Esophagus squamous epithelium (tissue), 5 donors: ENCODE data around the gene DCLRE1B. TPM values are rescaled to one million over a fixed set of nuclear protein-coding genes. Genes with fewer than 3 reads are reported as not detected.

ENCODE experiments used
- DNase-seq: peaks from one replicate; lab custom pipeline; 2025; lab: John Stamatoyannopoulos, UW
- H3K27ac ChIP-seq, 4 donors: fragments of 200-600 bp; sonication (generic); one replicate each; pipeline ENCODE4 v1.5.1; 2016 to 2019; ENCODE audit warnings: mild to moderate bottlenecking in 1 of 4
- H3K27me3 ChIP-seq, 4 donors: fragments of 200-600 bp; sonication (generic); 1 replicate in 3 of 4; 2 replicates in 1 of 4; pipeline versions ENCODE4 v1.5.1 to v1.6.0; 2017 to 2021; ENCODE audit warnings: antibody characterized with exemption in 1 of 4
- H3K36me3 ChIP-seq, 3 donors: fragments of 200-600 bp; sonication (generic); one replicate each; pipeline ENCODE4 v1.5.1; 2016 to 2019
- H3K4me1 ChIP-seq, 3 donors: fragments of 200-600 bp; sonication (generic); one replicate each; pipeline ENCODE4 v1.5.1; 2017 to 2019
- H3K4me3 ChIP-seq, 4 donors: fragments of 200-600 bp; sonication (generic); 1 replicate in 3 of 4; 2 replicates in 1 of 4; pipeline ENCODE4 v1.5.1; 2016 to 2019; ENCODE audit warnings: mild to moderate bottlenecking in 2 of 4, moderate library complexity in 1 of 4
- H3K9me3 ChIP-seq, 3 donors: fragments of 200-600 bp; sonication (generic); one replicate each; pipeline ENCODE4 v1.5.1; 2016 to 2019
- CTCF ChIP-seq, 6 experiments: fragments of 450-650 bp in 4 of 6; fragments of 200-600 bp in 2 of 6; sonication (generic) in 2 of 6; IDR thresholded peaks; one replicate each; pipeline ENCODE4 v1.5.1; 2016 to 2019; ENCODE audit warnings: antibody characterized with exemption in 6 of 6, mild to moderate bottlenecking in 4 of 6, moderate library complexity in 4 of 6
- POLR2A ChIP-seq, 4 donors: fragments of 450-650 bp; IDR thresholded peaks; one replicate each; pipeline ENCODE4 v1.6.1; 2017; ENCODE audit warnings: antibody characterized with exemption in 4 of 4, mild to moderate bottlenecking in 4 of 4, moderate library complexity in 3 of 4
- WGBS, 2 donors: methylation state at CpG; one replicate each; pipeline ENCODE4 v1.1.5; 2018; 5-methylcytosine and 5-hydroxymethylcytosine counted together
- intact Hi-C: fragments of 100-400 bp; cut with DNase I; formaldehyde crosslinking; loops from one replicate; pipeline ENCODE4 v1.15.0; 2022
- total RNA-seq, 4 donors: library from RNA; depleted of rRNA; stranded (reverse); fragments of >200 nt; gene quantifications; one replicate each; pipeline ENCODE4 v1.1.0, GENCODE V29; 2016
- donor health status: DM: yes; HTN: yes; CAD: no.

Gene DCLRE1B
- total RNA-seq = 1 to 10 TPM; 2.7 to 6.5 (median 4.7) TPM

GRCh38 chr1:113904674-113905434 lies at the start of gene DCLRE1B, which contains the start of gene AP4B1:
Gene DCLRE1B, plus strand, starts transcription at chr1:113905326. Its CDS starts 261 bp downstream, at chr1:113905587.
Gene AP4B1, minus strand, starts transcription at chr1:113904799. Its CDS starts 82 bp downstream, at chr1:113904717.
- Histone ChIP-seq H3K27ac (peak within 1 kb of the TSS; percentile 88 to 98 (median 96)), H3K4me1 (peaks cover 7 to 47% (median 20%) of the 10 kb centered on the region in 3 donors), H3K36me3 (peaks cover 0 to 45% (median 18%) of the 10 kb centered on the region in 3 donors), H3K4me3 (peak within 1 kb of the TSS; percentile 63 to 89 (median 79)), H3K9me3 (no peaks in the 10 kb centered on the region), H3K27me3 (no peaks in the 10 kb centered on the region)
- WGBS, 2 donors = 0 to 1% methylated on average over 20 to 41 of the region's 67 CpGs
- peak; percentile 57 to 95 (median 89) for TF ChIP-seq CTCF (IDR thresholded peaks at IDR 0.05)
- peak in 3 of 4 donors; percentile 55 to 76 (median 74) for TF ChIP-seq POLR2A (IDR thresholded peaks at IDR 0.05)
- intact Hi-C loops = loop anchor here (5.0 kb wide), 1 partner anchor 68 kb away; no protein-coding TSS in a partner anchor
- peak; percentile 95 for DNase-seq

- intact Hi-C loops = no loop called here
- WGBS, 2 donors = 61 to 66% methylated on average over 4 of the region's 4 CpGs
- DNase-seq = no peak
- no peaks in the 10 kb centered on the region for H3K9me3 ChIP-seq
- H3K36me3 ChIP-seq = no peaks in the 10 kb centered on the region
- H3K27me3 ChIP-seq = no peaks in the 10 kb centered on the region
- H3K4me1 ChIP-seq = peaks cover 0 to 34% (median 5%) of the 10 kb centered on the region in 3 donors
- no peak overlapping the region for H3K4me3 ChIP-seq
- TF ChIP-seq CTCF (IDR thresholded peaks at IDR 0.05) (no peak), POLR2A (IDR thresholded peaks at IDR 0.05) (no peak)
- peak overlapping the region in 2 of 4 donors; percentile 44 to 65 for H3K27ac ChIP-seq
Measured at GRCh38 chr1:113855630-113856400, 49.3 kb upstream of the DCLRE1B start.

DNA sequence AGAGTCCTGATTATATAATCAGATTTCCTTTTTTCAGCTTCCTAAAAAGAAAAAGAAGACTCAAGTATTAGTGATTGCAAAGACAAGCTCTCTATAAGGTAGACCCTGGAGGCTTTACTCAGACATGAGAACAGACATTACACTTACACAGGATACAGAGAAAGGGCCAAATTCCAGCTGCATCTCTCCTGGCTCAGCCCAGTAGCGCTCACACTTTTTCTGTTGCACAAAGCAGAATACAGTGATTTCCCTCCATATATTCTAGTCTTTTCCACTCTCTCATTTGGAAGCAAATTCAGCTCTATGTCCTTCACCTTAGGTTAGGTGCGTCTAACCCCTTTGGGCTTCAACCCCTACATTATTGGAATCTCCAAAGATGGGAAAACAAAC lies 48.7 kb upstream of the DCLRE1B start:
- Histone ChIP-seq H3K9me3 (no peaks in the 10 kb centered on the region), H3K27ac (peak overlapping the region in 2 of 4 donors; percentile 44 to 65), H3K4me1 (peaks cover 0 to 38% (median 5%) of the 10 kb centered on the region in 3 donors), H3K36me3 (no peaks in the 10 kb centered on the region), H3K4me3 (no peak overlapping the region), H3K27me3 (no peaks in the 10 kb centered on the region)
- no peak for TF ChIP-seq POLR2A (IDR thresholded peaks at IDR 0.05)
- no peak for TF ChIP-seq CTCF (IDR thresholded peaks at IDR 0.05)
- WGBS, 2 donors = 93 to 98% methylated on average over 2 of the region's 2 CpGs
- intact Hi-C loops = no loop called here
- no peak for DNase-seq

DNA sequence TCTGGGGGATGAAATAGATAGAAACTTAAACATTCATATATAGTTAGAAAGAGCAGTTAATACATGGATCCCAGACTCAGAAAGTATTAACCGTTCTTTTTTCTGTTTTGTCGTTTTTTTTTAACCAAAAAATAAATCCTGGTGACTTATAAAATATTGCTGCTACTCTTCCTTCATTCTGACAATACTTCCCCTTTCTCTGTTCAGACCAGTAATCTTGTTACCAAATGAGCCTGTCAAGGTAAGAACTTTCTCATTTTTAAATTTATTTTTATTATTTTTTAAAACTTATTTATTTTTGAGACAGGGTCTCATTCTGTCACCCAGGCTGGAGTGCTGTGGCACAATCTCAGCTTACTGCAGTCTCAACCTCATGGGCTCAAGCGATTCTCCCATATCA lies 47.4 kb upstream of the DCLRE1B start:
- H3K9me3 ChIP-seq = no peaks in the 10 kb centered on the region
- no peaks in the 10 kb centered on the region for H3K36me3 ChIP-seq
- H3K27me3 ChIP-seq = no peaks in the 10 kb centered on the region
- WGBS, 2 donors = 68 to 70% methylated on average over 3 of the region's 3 CpGs
- no peak for DNase-seq
- H3K4me3 ChIP-seq = no peak overlapping the region
- no peak overlapping the region for H3K27ac ChIP-seq
- H3K4me1 ChIP-seq = peaks cover 0 to 38% (median 5%) of the 10 kb centered on the region in 3 donors
- no peak for TF ChIP-seq CTCF (IDR thresholded peaks at IDR 0.05)
- no peak for TF ChIP-seq POLR2A (IDR thresholded peaks at IDR 0.05)
- intact Hi-C loops = no loop called here
